Tongue (tissue), 2 donors: ENCODE measurements around the gene LRP10. TPM values are rescaled to one million over a fixed set of nuclear protein-coding genes. Genes with fewer than 3 reads are reported as not detected.
A peak's percentile ranks its signal among the peaks of the same experiment; 100 is the strongest.
"Not testable (repeated sequence)": the region's sequence is repeated elsewhere in the genome, so short reads cannot be mapped to it uniquely, and the experiment has no call there.

Source experiments
- DNase-seq: peaks from one replicate; pipeline ENCODE4 v3.0.0-alpha.2; 2015
- total RNA-seq: library from RNA; depleted of rRNA; stranded (reverse); fragments of >200 nt; gene quantifications from one replicate; pipeline ENCODE4 v1.2.3, GENCODE V29; 2014

LRP10 gene
- total RNA-seq, 1 donor from 2014 or later, result 30.5 TPM

- peak; percentile 94 for DNase-seq
Measured at GRCh38 chr14:22887260-22887989, 15.9 kb downstream of the LRP10 start.

- peak; percentile 54 for DNase-seq
Measured at GRCh38 chr14:22887990-22888378, 16.4 kb downstream of the LRP10 start.

- DNase-seq, result no peak
Measured at GRCh38 chr14:22888662-22889061, 17.1 kb downstream of the LRP10 start.

- no peak for DNase-seq
Measured at GRCh38 chr14:22890416-22890815, 18.9 kb downstream of the LRP10 start.

GRCh38 chr14:22892488-22892887, 20.9 kb downstream of the LRP10 start:
- no peak for DNase-seq

GRCh38 chr14:22893706-22894105, 22.2 kb downstream of the LRP10 start:
- no peak for DNase-seq

GRCh38 chr14:22895402-22895801, 23.9 kb downstream of the LRP10 start:
- DNase-seq, result no peak

GRCh38 chr14:22896356-22896755, 24.8 kb downstream of the LRP10 start:
- DNase-seq, result no peak

GRCh38 chr14:22896760-22897159, 25.2 kb downstream of the LRP10 start:
- DNase-seq, result no peak

- no peak for DNase-seq
Measured at GRCh38 chr14:22897357-22897756, 25.8 kb downstream of the LRP10 start.

GRCh38 chr14:22898302-22899090, 27.0 kb downstream of the LRP10 start:
- DNase-seq, result no peak

GRCh38 chr14:22900081-22900799, 28.7 kb downstream of the LRP10 start:
- peak; percentile 82 for DNase-seq

GRCh38 chr14:22901799-22902198, 30.3 kb downstream of the LRP10 start:
- DNase-seq, result no peak

GRCh38 chr14:22903742-22904087, 32.2 kb downstream of the LRP10 start:
- no peak for DNase-seq

- DNase-seq, result no peak
Measured at GRCh38 chr14:22905627-22906026, 34.1 kb downstream of the LRP10 start.

- DNase-seq, result no peak
Measured at GRCh38 chr14:22906073-22906472, 34.5 kb downstream of the LRP10 start.

- no peak for DNase-seq
Measured at GRCh38 chr14:22907429-22907828, 35.9 kb downstream of the LRP10 start.

- DNase-seq, result no peak
Measured at GRCh38 chr14:22908601-22909000, 37.1 kb downstream of the LRP10 start.

- DNase-seq, result no peak
Measured at GRCh38 chr14:22910916-22911315, 39.4 kb downstream of the LRP10 start.

GRCh38 chr14:22914836-22915235, 43.3 kb downstream of the LRP10 start:
- not testable (repeated sequence) for DNase-seq

GRCh38 chr14:22915886-22916521, 44.5 kb downstream of the LRP10 start:
- no peak for DNase-seq

- DNase-seq, result peak; percentile 100
Measured at GRCh38 chr14:22918804-22919600, 47.5 kb downstream of the LRP10 start, which contains the start of gene RBM23. Gene RBM23, minus strand, starts transcription at chr14:22919149.
